PC-3 (cell line): Measurements from ENCODE around the gene UPK3A. TPM values are rescaled to one million over a fixed set of nuclear protein-coding genes. Genes with fewer than 3 reads are reported as not detected.

Source experiments
- ATAC-seq: fragments of 200-7000 bp; cut with Tn5 transposase; 2 replicates; pipeline ENCODE4 v1.9.1; 2020; ENCODE audit warnings: mild to moderate bottlenecking, moderate library complexity
- BruUV-seq: library from RNA; stranded (reverse); fragments of 400-500 nt; replicated peaks from 2 replicates; lab custom pipeline; 2021; lab: Mats Ljungman, UMichigan
- CTCF ChIA-PET: fragments of 300-600 bp; sonication (Branson Sonifier 250); formaldehyde crosslinking; loops from one replicate; lab custom pipeline; 2022; ENCODE audit warnings: antibody characterized with exemption; lab: Charles Lee
- POLR2A ChIA-PET: fragments of 300-600 bp; sonication (Branson Sonifier 250); formaldehyde crosslinking; loops from one replicate; lab custom pipeline; 2022; ENCODE audit warnings: antibody characterized with exemption; ENCODE audit not compliant: unreplicated experiment; lab: Charles Lee
- DNase-seq: peaks from one replicate; pipeline ENCODE4 v3.0.0-alpha.2; 2015
- H2AFZ ChIP-seq: fragments of 300-600 bp; sonication (generic); 2 replicates; pipeline ENCODE4 v1.6.0; 2016; ENCODE audit warnings: antibody characterized with exemption, low read length
- H3F3A ChIP-seq: fragments of 300-600 bp; sonication (generic); one replicate; pipeline ENCODE4 v1.6.0; 2017; ENCODE audit warnings: antibody characterized with exemption, low read length, control low read depth, mild to moderate bottlenecking; ENCODE audit not compliant: unreplicated experiment
- H3K27ac ChIP-seq: fragments of 300-600 bp; sonication (generic); 2 replicates; pipeline ENCODE4 v1.5.1; 2016; ENCODE audit warnings: mild to moderate bottlenecking, low read length
- H3K27me3 ChIP-seq: fragments of 300-600 bp; sonication (generic); 2 replicates; pipeline ENCODE4 v1.6.1; 2016; ENCODE audit warnings: low read length, mixed read lengths
- H3K36me3 ChIP-seq: fragments of 300-600 bp; sonication (generic); 2 replicates; pipeline ENCODE4 v1.6.1; 2016; ENCODE audit warnings: low read depth, mixed run types, low read length, mixed read lengths
- H3K4me1 ChIP-seq: fragments of 300-600 bp; sonication (generic); 2 replicates; pipeline ENCODE4 v1.5.1; 2016; ENCODE audit warnings: low read length; ENCODE audit not compliant: insufficient read depth
- H3K4me2 ChIP-seq: fragments of 300-600 bp; sonication (generic); 2 replicates; pipeline ENCODE4 v1.6.0; 2016; ENCODE audit warnings: low read length
- H3K4me3 ChIP-seq: fragments of 300-600 bp; sonication (generic); 2 replicates; pipeline ENCODE4 v1.5.1; 2016; ENCODE audit warnings: mild to moderate bottlenecking, low read length, mixed read lengths
- H3K79me2 ChIP-seq: fragments of 300-600 bp; sonication (generic); 2 replicates; pipeline ENCODE4 v1.6.1; 2017; ENCODE audit warnings: low read length, mixed read lengths
- H3K9ac ChIP-seq: fragments of 300-600 bp; sonication (generic); 2 replicates; pipeline ENCODE4 v1.6.0; 2016; ENCODE audit warnings: mild to moderate bottlenecking, low read length
- H3K9me2 ChIP-seq: fragments of 300-600 bp; sonication (generic); replicated peaks from 2 replicates; pipeline ENCODE4 v1.6.1; 2016; ENCODE audit warnings: mixed run types, low read length, mixed read lengths
- H3K9me3 ChIP-seq: fragments of 300-600 bp; sonication (generic); 2 replicates; pipeline ENCODE4 v1.6.1; 2016; ENCODE audit warnings: low read length, mixed read lengths
- H4K20me1 ChIP-seq: fragments of 300-600 bp; sonication (generic); 2 replicates; pipeline ENCODE4 v1.6.1; 2016; ENCODE audit warnings: low read length, mixed read lengths
- CTCF ChIP-seq: fragments of 300-600 bp; sonication (generic); conservative IDR thresholded peaks from 2 replicates; pipeline ENCODE4 v1.5.1; 2017; ENCODE audit warnings: antibody characterized with exemption, low read depth, mild to moderate bottlenecking, low read length
- EZH2 ChIP-seq: fragments of 300-600 bp; sonication (generic); IDR thresholded peaks from one replicate; pipeline ENCODE4 v1.6.1; 2017; ENCODE audit warnings: antibody characterized with exemption, mild to moderate bottlenecking, low read length; ENCODE audit not compliant: unreplicated experiment
- EZH2phosphoT487 ChIP-seq: fragments of 300-600 bp; sonication (generic); IDR thresholded peaks from 2 replicates; pipeline ENCODE4 v1.6.1; 2018; ENCODE audit warnings: mild to moderate bottlenecking, antibody characterized with exemption, low read length, borderline replicate concordance
- intact Hi-C: fragments of 100-400 bp; cut with micrococcal nuclease; formaldehyde crosslinking; loops from 2 replicates; pipeline ENCODE4 v1.9.0; 2023
- total RNA-seq: library from RNA; depleted of rRNA; stranded (reverse); fragments of >200 nt; gene quantifications from 2 replicates; pipeline ENCODE4 v1.2.3, GENCODE V29; 2014

The UPK3A gene
- total RNA-seq, 1 experiment from 2014 or later: 1.1 TPM

GRCh38 chr22:45270095-45271020, 14.4 kb upstream of the UPK3A start:
- no peaks in the 10 kb centered on the region for H3K27me3 ChIP-seq
- ChIA-PET POLR2A (no interaction called here), CTCF (no interaction called here)
- intact Hi-C loops: no loop called here
- no TSS peak for BruUV-seq
- H3K9ac ChIP-seq: no peak overlapping the region
- no peak overlapping the region for H3K27ac ChIP-seq
- peaks cover 6% of the 10 kb centered on the region for H3K4me1 ChIP-seq
- ATAC-seq (no peak), DNase-seq (no peak)
- no peaks in the 10 kb centered on the region for H3F3A ChIP-seq
- H3K9me2 ChIP-seq: no peaks in the 10 kb centered on the region
- H2AFZ ChIP-seq: no peak overlapping the region
- H3K4me3 ChIP-seq: no peak overlapping the region
- TF ChIP-seq EZH2phosphoT487: no peak
- no peak for TF ChIP-seq CTCF
- H4K20me1 ChIP-seq: no peaks in the 10 kb centered on the region
- peak overlapping the region; percentile 99; the same call in 1 of the 2 replicates for H3K4me2 ChIP-seq
- H3K9me3 ChIP-seq: no peaks in the 10 kb centered on the region
- H3K79me2 ChIP-seq: no peaks in the 10 kb centered on the region
- H3K36me3 ChIP-seq: no peaks in the 10 kb centered on the region

GRCh38 chr22:45271667-45272201, 13.0 kb upstream of the UPK3A start:
- intact Hi-C loops: no loop called here
- H3K79me2 ChIP-seq: no peaks in the 10 kb centered on the region
- peaks cover 6% of the 10 kb centered on the region for H3K4me1 ChIP-seq
- DNase-seq (no peak), ATAC-seq (no peak)
- H3K27ac ChIP-seq: no peak overlapping the region
- no peaks in the 10 kb centered on the region for H3K27me3 ChIP-seq
- no peak overlapping the region for H3K9ac ChIP-seq
- CTCF ChIA-PET: no interaction called here
- H3K4me2 ChIP-seq: no peak overlapping the region
- H3K9me2 ChIP-seq: no peaks in the 10 kb centered on the region
- no peak overlapping the region for H2AFZ ChIP-seq
- H3K4me3 ChIP-seq: no peak overlapping the region
- no peaks in the 10 kb centered on the region for H3F3A ChIP-seq
- no peak for TF ChIP-seq EZH2
- no peaks in the 10 kb centered on the region for H3K9me3 ChIP-seq
- no peaks in the 10 kb centered on the region for H3K36me3 ChIP-seq
- no TSS peak for BruUV-seq
- POLR2A ChIA-PET: no interaction called here
- H4K20me1 ChIP-seq: no peaks in the 10 kb centered on the region

- no peak for ATAC-seq
- Histone ChIP-seq H3K4me1 (peaks cover 6% of the 10 kb centered on the region), H3K79me2 (no peaks in the 10 kb centered on the region), H3K9me3 (no peaks in the 10 kb centered on the region), H3K27me3 (no peaks in the 10 kb centered on the region), H3K9ac (no peak overlapping the region), H3F3A (no peaks in the 10 kb centered on the region), H3K27ac (no peak overlapping the region), H3K4me2 (no peak overlapping the region), H4K20me1 (no peaks in the 10 kb centered on the region), H2AFZ (no peak overlapping the region), H3K9me2 (no peaks in the 10 kb centered on the region), H3K36me3 (no peaks in the 10 kb centered on the region), H3K4me3 (no peak overlapping the region)
- POLR2A ChIA-PET: no interaction called here
- intact Hi-C loops: no loop called here
- no TSS peak for BruUV-seq
- CTCF ChIA-PET: no interaction called here
- no peak for TF ChIP-seq CTCF
- TF ChIP-seq EZH2phosphoT487: no peak
- no peak for TF ChIP-seq EZH2
- DNase-seq: no peak
Observed at GRCh38 chr22:45272498-45272897, 12.3 kb upstream of the UPK3A start.
